ENCODE results near the gene SLC35F3.
"Not testable (repeated sequence)": the region's sequence is repeated elsewhere in the genome, so short reads cannot be mapped to it uniquely, and the experiment has no call there.

SLC35F3 gene

DNA sequence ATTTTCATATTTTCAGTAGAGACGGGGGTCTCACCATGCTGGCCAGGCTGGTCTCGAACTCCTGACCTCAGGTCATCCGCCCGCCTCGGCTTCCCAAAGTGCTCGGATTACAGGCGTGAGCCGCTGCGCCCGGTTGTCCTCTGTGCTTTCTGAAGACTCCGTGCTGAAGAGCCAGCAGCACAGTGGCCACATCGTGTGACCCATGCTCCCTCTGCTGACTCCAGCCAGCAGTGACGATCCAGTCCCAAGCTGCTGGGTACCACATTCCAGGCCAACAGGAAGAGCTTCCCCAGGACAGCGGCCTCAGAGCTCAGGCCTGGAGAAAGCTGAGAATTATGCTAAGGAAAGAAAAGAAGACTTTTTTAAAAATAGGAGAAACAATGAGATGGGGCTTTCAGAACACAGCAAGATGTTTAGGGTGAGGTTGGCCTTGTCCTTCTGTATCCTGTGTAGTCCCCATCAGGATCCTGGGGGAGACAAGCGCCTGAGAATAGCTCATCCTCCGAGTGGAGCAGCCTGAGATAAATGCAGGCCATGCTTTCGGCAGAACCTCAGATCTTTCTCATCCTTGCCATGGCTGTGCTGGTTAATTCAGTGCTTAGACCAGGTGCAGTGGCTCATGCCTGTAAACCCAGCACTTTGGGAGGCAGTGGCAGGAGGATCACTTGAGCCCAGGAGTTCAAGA is 207.1 kb downstream of the SLC35F3 start:
- no peak for DNase-seq

DNA sequence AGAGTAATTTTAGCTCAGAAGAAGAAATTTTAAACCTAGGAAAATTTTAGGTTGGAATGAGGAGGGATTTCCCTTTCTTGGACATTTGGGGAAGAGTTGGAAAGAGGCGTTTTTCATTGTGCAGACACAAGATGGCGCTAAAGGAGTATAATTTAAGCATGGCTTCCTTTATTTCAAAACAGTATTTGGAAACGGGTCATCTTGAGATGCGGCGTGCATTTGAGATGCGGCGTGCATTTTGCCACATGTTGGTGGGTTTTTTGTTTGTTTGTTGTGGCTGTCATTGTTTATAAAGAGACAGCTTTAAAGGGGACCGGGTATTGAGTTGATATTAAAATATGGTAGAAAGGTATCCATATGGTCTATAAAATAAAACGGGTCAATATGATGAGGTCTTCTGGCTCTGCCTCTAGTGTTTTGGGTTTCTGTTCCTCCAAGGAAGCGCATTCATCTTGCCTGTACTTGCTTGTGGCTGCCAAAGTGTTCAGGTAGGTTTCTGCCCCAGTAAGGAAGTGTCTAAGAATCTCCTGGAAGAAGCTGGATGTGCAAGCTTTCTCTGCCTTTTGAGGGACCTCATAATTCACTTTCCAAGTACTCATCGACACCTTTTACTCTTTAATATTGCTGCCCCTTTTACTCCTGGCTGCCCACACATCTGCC is 210.3 kb downstream of the SLC35F3 start:
- no peak for DNase-seq

- DNase-seq: no peak
These were observed 214.4 kb downstream of the SLC35F3 start for GRCh38 chr1:234118911-234119310.

DNA sequence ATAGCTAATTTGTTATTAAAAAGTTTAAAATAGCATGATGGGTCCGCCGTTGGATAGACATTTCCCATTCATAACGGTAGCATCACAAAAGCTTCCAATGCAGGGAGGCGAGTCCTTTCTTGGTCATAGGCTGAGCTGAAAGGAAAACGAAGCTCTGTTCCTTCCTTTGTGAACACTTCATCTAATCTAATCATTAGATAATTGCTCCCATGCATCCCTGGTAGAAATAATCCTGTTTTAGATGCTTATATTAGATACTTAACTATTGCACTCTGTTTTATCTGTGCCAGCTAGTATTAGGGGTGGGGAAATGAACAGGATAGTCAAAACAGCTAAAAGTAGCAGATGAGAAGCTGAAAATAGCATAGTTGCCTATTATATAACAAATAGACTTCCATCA is 215.0 kb downstream of the SLC35F3 start:
- DNase-seq: no peak

GRCh38 chr1:234120327-234120944 is 216.0 kb downstream of the SLC35F3 start:
- no peak for DNase-seq

DNA sequence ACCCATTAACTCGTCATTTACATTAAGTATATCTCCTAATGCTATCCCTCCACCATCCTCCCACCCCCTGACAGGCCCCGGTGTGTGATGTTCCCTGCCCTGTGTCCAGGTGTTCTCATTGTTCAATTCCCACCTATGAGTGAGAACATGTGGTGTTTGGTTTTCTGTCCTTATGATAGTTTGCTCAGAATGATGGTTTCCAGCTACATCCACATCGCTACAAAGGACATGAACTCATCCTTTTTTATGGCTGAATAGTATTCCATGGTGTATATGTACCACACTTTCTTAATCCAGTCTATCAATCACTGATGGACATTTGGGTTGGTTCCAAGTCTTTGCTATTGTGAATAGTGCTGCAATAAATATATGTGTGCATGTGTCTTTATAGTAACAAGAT is 217.2 kb downstream of the SLC35F3 start:
- DNase-seq: not testable (repeated sequence)

DNA sequence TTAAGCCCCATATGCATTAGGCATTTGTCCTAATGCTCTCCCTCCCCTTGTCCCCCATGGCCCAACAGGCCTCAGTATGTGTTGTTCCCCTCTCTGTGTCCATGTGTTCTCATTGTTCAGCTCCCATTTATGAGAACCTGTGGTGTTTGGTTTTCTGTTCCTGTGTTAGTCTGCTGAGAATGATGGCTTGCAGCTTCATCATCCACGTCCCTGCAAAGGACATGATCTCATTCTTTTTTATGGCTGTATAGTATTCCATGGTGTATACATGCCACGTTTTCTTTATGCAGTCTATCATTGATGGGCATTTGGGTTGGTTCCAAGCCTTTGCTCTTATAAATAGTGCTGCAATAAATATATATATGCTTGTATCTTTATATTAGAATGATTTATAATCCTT is 218.1 kb downstream of the SLC35F3 start:
- not testable (repeated sequence) for DNase-seq

DNA sequence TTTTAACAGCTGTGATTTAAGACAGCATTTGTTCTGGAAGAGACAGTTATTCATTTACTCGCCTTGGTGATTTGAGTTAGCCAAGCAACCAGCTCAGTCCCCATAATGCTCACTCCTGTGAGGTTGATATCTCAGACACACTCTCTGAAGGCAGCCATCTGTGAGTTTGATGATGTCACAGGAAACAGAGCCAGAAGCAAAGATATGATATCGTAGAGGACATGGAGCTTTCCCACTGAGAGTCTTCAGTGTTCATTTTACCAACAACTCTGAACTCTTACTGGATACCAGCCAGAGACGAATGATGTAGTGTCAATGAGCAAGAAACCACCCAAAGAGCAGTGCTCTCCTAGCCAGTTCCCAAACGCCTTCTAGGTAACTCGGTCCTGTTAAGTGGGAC is 219.4 kb downstream of the SLC35F3 start:
- DNase-seq: no peak

DNA sequence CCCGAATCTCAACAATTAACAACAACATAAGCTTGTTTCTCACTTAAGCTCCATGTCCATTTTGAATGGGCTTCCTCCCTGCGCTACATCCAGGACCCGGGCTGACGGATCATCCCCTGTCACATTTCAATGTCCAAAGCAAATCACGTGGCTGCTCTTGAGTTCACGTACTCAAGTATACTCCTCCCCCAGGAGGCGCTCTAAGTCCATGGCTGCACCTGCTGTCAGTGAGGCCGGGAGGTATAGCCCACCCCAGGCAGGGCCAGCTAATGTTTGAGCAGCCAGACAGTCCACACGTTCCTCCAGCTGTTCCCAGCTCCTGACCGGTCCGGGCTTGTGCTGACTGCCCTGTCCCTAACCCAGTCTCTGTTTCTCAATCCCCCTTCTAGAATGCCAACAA is 220.8 kb downstream of the SLC35F3 start:
- no peak for DNase-seq

GRCh38 chr1:234125714-234126113 is 221.2 kb downstream of the SLC35F3 start:
- no peak for DNase-seq

DNA sequence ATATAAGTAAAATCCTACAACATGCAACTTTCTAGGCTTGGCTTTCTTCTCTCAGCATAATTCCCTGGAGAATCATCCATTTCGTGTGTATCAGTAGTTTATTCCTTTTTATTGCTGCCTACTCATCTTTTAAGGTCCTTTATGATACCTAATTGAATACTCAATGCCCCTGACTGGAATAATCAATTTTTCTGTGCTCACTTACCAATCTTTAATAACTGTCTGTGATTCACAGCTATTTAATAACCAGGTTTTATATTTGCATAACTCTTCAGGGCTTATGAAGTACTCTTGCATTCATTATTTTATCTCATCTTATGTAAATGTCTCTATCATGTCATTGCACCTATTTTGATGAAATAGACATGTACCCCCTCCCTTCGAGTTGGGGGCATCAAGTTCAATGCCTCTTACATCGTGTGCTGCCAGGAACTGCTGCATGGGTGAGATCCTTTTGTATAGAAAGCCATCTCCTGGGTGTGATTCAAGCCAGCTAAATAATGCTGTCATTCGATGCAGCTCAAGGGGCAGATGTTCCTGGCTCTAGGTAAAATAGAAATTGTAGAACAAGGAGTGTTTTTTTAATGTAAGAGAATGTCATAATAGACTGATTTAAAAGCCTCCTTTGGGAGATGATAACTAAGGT is 222.7 kb downstream of the SLC35F3 start:
- no peak for DNase-seq

GRCh38 chr1:234132795-234133194 is 228.3 kb downstream of the SLC35F3 start:
- DNase-seq: no peak

- no peak for DNase-seq
These were observed 230.4 kb downstream of the SLC35F3 start for GRCh38 chr1:234134878-234135277.

- no peak for DNase-seq
These were observed 231.0 kb downstream of the SLC35F3 start for GRCh38 chr1:234135501-234135900.

GRCh38 chr1:234136073-234136472 is 231.6 kb downstream of the SLC35F3 start:
- DNase-seq: no peak

DNA sequence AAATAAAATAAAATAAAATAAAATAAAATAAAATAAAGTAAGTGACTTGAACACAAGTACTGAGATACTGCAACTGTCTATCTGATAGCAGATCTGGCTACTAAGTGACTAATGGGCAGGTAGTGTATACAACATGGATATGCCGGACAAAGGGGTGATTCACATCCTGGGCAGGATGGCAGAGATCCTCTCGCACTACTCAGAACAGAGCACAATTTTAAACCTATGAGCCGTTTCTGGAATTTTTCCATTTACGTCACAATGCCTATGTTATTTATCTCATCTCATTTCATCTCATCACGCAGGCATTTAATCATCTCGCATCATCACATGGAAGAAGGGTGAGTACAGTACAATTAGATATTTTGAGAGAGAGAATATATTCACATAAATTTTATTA is 235.5 kb downstream of the SLC35F3 start:
- DNase-seq: no peak

- DNase-seq: no peak
These were observed 235.9 kb downstream of the SLC35F3 start for GRCh38 chr1:234140388-234140787.

DNA sequence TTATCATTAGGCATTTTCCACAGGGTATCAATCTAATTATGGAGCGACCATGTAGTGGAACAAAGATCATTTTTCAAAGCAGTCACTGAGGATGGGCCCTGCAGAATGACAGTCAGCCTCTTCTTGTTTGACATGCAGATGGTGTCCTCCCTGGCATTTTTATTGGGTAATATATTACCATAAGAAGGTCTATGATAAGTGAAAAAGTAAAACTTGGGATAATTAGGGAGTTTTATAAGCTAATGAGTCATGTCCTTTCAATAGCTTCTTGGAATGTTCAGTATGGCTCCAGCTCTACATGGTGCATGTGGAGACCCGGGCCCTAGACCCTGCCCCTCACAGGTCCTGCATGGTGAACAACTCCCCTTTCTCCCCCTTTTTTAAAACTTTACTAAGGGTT is 236.5 kb downstream of the SLC35F3 start:
- DNase-seq: no peak

DNA sequence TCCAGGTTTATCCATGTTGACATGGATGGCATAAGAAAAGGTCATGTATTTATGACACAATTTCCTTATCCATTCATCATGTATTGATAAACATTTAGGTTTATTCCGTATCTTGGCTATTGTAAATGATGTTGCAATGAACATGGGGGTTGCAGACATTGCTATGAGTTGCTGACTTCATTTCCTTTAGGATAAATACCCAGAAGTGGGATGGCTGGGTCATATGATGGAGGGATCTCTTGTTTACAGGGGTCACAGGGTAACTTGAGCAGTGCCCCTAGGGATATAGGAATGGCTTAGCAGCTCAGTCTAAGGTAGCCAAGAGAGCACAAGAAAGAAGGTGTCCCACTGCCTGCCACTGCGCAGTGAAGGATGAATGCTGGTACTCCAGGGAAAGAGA is 239.2 kb downstream of the SLC35F3 start:
- DNase-seq: no peak

DNA sequence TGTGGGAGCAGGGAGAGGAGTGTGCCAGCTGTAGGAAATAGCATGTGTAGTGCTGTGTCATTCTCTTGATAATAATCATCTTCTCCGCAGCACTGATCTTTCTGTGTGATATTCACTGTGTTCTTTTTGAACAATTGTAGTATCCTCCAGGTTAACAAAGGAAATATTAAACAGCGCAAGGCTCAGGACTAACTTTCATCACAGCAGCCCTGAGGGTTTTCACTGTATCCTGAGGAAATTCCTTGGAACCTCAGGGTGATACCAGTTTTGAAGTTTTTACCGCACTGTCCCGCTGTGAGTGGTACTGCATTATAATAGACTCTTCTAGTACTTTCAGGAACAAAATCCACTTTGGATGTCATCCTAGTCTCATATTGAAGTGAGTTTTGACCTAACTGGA is 240.4 kb downstream of the SLC35F3 start:
- no peak for DNase-seq

DNA sequence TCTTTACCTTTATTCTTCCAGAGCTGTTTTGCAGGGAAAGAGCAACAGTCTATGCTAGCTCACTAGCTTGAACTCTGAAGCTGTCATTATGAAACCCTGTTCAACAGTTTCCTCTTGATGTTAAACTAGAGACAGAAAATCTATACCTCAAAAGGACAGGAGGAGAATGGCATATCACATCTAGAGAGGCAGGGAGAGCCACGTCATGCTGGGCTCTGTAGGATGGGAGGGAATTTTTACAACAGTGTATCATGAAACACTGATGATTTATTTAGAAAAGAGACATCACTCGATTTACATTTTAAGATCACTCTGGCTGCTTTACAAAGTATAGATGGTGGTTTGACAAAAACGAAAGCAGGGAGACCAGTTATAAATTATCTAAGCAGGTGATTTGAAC is 243.9 kb downstream of the SLC35F3 start:
- DNase-seq: no peak

DNA sequence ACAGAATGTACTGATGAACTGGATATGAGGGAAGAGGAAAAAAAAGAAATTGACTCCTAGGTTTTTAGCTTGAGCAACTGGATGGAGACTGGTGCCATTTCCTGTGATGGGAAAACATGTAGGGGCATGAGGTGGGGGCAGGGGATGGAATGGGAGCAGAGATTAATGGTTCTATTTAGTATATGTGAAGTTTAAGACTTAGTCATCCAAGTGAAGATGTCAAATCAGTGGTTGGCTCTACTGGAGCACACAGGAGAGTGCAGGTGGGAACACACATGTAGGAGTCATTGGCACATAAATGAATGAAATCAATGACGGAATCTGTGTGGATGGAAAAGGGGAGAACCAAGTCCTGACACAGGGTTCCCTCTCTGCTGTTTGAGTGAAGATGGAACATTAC is 244.3 kb downstream of the SLC35F3 start:
- DNase-seq: no peak

GRCh38 chr1:234149217-234149616 is 244.7 kb downstream of the SLC35F3 start:
- no peak for DNase-seq

DNA sequence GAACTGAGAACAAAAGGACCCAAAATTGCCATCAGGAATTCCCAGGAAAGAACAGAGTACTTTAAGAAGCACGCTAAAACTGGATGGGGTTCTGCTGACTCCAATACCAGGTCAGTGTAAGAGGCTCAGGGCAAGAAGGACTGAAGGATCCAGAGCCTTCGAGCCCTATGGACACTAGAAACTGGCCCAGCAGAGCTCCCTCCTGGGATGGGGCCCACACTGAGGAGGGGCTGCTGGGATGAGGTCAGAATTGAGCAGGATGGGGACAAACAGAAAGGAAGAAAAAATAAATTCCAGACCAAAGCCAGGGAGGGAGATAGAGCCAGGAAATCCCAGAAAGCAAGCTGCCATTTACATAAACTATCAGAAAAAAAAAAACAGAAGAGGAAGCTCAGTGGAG is 246.4 kb downstream of the SLC35F3 start:
- DNase-seq: no peak

Measured in CD4-positive, alpha-beta T cell treated with Interleukin-15 for 1 hour (primary cell).